Gastroesophageal sphincter (tissue), 3 donors: ENCODE measurements around the gene PCBD2.

Experiments
- CTCF ChIP-seq, 4 experiments: fragments of 200-600 bp in 2 of 4; fragments of 450-650 bp in 2 of 4; sonication (generic) in 1 of 4; IDR thresholded peaks; one replicate each; pipeline ENCODE4 v1.5.1; 2017 to 2019; ENCODE audit warnings: antibody characterized with exemption in 4 of 4, mild to moderate bottlenecking in 2 of 4, moderate library complexity in 2 of 4
- POLR2AphosphoS5 ChIP-seq: sonication (generic); formaldehyde crosslinking; IDR thresholded peaks from one replicate; pipeline ENCODE4 v1.6.1; 2017; ENCODE audit warnings: antibody characterized with exemption

- no peak for TF ChIP-seq POLR2AphosphoS5
- no peak for TF ChIP-seq CTCF (IDR thresholded peaks at IDR 0.05)
These were observed 53.8 kb downstream of the PCBD2 start for GRCh38 chr5:134958755-134959154.
